Measurements from ENCODE around the gene KLF14.

GRCh38 chr7:130701650-130702049, 32.4 kb downstream of the KLF14 start:
- TF ChIP-seq SREBF2 (CRISPR knock-in tag; IDR thresholded peaks at IDR 0.05) (no peak), HOMEZ (CRISPR knock-in tag; IDR thresholded peaks at IDR 0.05) (no peak), SRF (CRISPR knock-in tag; IDR thresholded peaks at IDR 0.05) (no peak), MGA (IDR thresholded peaks at IDR 0.05) (no peak), CTCF (IDR thresholded peaks at IDR 0.05 in 2 of 3, conservative IDR thresholded peaks at IDR 0.05 in 1 of 3; ENCODE audit: insufficient read depth in 2 of 3, low read depth in 1 of 3, low read length in 3 of 3) (no peak), NFATC3 (IDR thresholded peaks at IDR 0.05) (no peak), SFPQ (IDR thresholded peaks at IDR 0.05; ENCODE audit: low read depth, low read length) (no peak), TARDBP (IDR thresholded peaks at IDR 0.05) (no peak), ADNP (tag; IDR thresholded peaks at IDR 0.05) (no peak), ZFP36 (IDR thresholded peaks at IDR 0.05; ENCODE audit: low read depth, low read length, partially characterized antibody) (no peak), BDP1 (IDR thresholded peaks at IDR 0.05; ENCODE audit: insufficient read depth, insufficient read length) (no peak)
